Panc1 (cell line): ENCODE data around the gene SLC14A1. TPM values are rescaled to one million over a fixed set of nuclear protein-coding genes. Genes with fewer than 3 reads are reported as not detected.

Experiments
- ATAC-seq: fragments of 200-7000 bp; cut with Tn5 transposase; 2 replicates; pipeline ENCODE4 v1.9.1; 2020; ENCODE audit warnings: mild to moderate bottlenecking, moderate library complexity
- BruUV-seq: library from RNA; stranded (reverse); fragments of 400-500 nt; replicated peaks from 2 replicates; lab custom pipeline; 2021; lab: Mats Ljungman, UMichigan
- CTCF ChIA-PET: fragments of 300-600 bp; sonication (Branson Sonifier 250); formaldehyde crosslinking; loops from one replicate; lab custom pipeline; 2022; ENCODE audit warnings: antibody characterized with exemption; lab: Charles Lee
- POLR2A ChIA-PET: fragments of 300-600 bp; sonication (Branson Sonifier 250); formaldehyde crosslinking; loops from one replicate; lab custom pipeline; 2022; ENCODE audit warnings: antibody characterized with exemption; lab: Charles Lee
- DNase-seq: peaks from one replicate; pipeline ENCODE4 v3.0.0-alpha.2; 2010; ENCODE audit warnings: low read depth, low spot score
- H3K27ac ChIP-seq: 2 replicates; pipeline ENCODE4 v1.5.1; 2011; ENCODE audit warnings: mild to moderate bottlenecking, low read length, inconsistent platforms
- H3K27me3 ChIP-seq: fragments of 200-500 bp; sonication (Bioruptor generic); 2 replicates; pipeline ENCODE4 v1.6.0; 2014; ENCODE audit warnings: low read length, inconsistent platforms; ENCODE audit not compliant: control insufficient read depth, insufficient read depth
- H3K36me3 ChIP-seq: fragments of 200-500 bp; sonication (Bioruptor generic); 2 replicates; pipeline ENCODE4 v1.5.1; 2014; ENCODE audit warnings: inconsistent platforms, mild to moderate bottlenecking, low read length, moderate library complexity; ENCODE audit not compliant: control insufficient read depth, insufficient read depth
- H3K4me1 ChIP-seq: 2 replicates; pipeline ENCODE4 v1.5.1; 2011; ENCODE audit warnings: inconsistent platforms, mild to moderate bottlenecking, low read length, moderate library complexity; ENCODE audit not compliant: control insufficient read depth, insufficient read depth
- H3K4me3 ChIP-seq, 2 experiments: 2 replicates each; pipeline ENCODE4 v1.5.1; 2011 to 2012; ENCODE audit warnings: low read depth in 2 of 2, low read length in 2 of 2, mild to moderate bottlenecking in 2 of 2, inconsistent platforms in 1 of 2, moderate library complexity in 1 of 2
- H3K9me3 ChIP-seq: fragments of 200-500 bp; sonication (Bioruptor generic); 2 replicates; pipeline ENCODE4 v1.5.1; 2014; ENCODE audit warnings: low read depth, mild to moderate bottlenecking, inconsistent platforms, low read length, moderate library complexity; ENCODE audit not compliant: control insufficient read depth, insufficient read depth
- CTCF ChIP-seq: fragments of 450-650 bp; IDR thresholded peaks from 2 replicates; pipeline ENCODE4 v1.5.1; 2017; ENCODE audit warnings: mild to moderate bottlenecking
- POLR2AphosphoS5 ChIP-seq: IDR thresholded peaks from 2 replicates; pipeline ENCODE4 v1.6.1; 2012; ENCODE audit warnings: mild to moderate bottlenecking, low read depth, low read length, moderate library complexity
- REST ChIP-seq, 2 experiments: IDR thresholded peaks; 2 replicates each; pipeline ENCODE4 v1.6.1; 2011 to 2012; ENCODE audit warnings: low read depth in 2 of 2, control low read depth in 1 of 2, low read length in 1 of 2, mild to moderate bottlenecking in 1 of 2, moderate library complexity in 1 of 2; ENCODE audit not compliant: insufficient read depth in 1 of 2
- SIN3A ChIP-seq: IDR thresholded peaks from 2 replicates; pipeline ENCODE4 v1.6.1; 2012; ENCODE audit warnings: low read depth, mild to moderate bottlenecking, low read length, moderate library complexity, borderline replicate concordance; ENCODE audit not compliant: insufficient read depth
- TCF7L2 ChIP-seq: IDR thresholded peaks from 2 replicates; pipeline ENCODE4 v1.6.1; 2011; ENCODE audit warnings: mild to moderate bottlenecking, low read depth, low read length, inconsistent platforms
- in situ Hi-C: cut with HindIII; loops from 2 replicates; pipeline ENCODE4 v1.10.0; 2016; ENCODE audit warnings: low sequenced_read_pairs, low pct_unique_long_range_greater_than_20kb
- intact Hi-C: fragments of 100-400 bp; cut with micrococcal nuclease; formaldehyde crosslinking; loops from one replicate; pipeline ENCODE4 v1.10.0; 2022; ENCODE audit not compliant: unreplicated experiment
- total RNA-seq: library from RNA; stranded (reverse); gene quantifications from one replicate; pipeline ENCODE4 v1.2.1, GENCODE V29; 2021; ENCODE audit not compliant: unreplicated experiment

SLC14A1 gene
- total RNA-seq, 1 experiment from 2014 or later: 1.2 TPM

- no peak overlapping the region for H3K27ac ChIP-seq
- no peak for DNase-seq
- ATAC-seq: no peak
- no peak overlapping the region for H3K4me3 ChIP-seq
- intact Hi-C loops: no loop called here
- H3K4me1 ChIP-seq: no peaks in the 10 kb centered on the region
- ChIA-PET CTCF (no interaction called here), POLR2A (no interaction called here)
- no TSS peak for BruUV-seq
- H3K9me3 ChIP-seq: no peaks in the 10 kb centered on the region
- no peaks in the 10 kb centered on the region for H3K27me3 ChIP-seq
- H3K36me3 ChIP-seq: no peaks in the 10 kb centered on the region
- TF ChIP-seq REST (IDR thresholded peaks at IDR 0.05; ENCODE audit: insufficient read depth in 1 of 2, low read depth in 2 of 2, low read length in 1 of 2) (no peak), TCF7L2 (no peak), POLR2AphosphoS5 (no peak), SIN3A (no peak), CTCF (no peak)
- in situ Hi-C loops: no loop called here
Measured at GRCh38 chr18:45748501-45748900, 24.5 kb downstream of the SLC14A1 start.

DNA sequence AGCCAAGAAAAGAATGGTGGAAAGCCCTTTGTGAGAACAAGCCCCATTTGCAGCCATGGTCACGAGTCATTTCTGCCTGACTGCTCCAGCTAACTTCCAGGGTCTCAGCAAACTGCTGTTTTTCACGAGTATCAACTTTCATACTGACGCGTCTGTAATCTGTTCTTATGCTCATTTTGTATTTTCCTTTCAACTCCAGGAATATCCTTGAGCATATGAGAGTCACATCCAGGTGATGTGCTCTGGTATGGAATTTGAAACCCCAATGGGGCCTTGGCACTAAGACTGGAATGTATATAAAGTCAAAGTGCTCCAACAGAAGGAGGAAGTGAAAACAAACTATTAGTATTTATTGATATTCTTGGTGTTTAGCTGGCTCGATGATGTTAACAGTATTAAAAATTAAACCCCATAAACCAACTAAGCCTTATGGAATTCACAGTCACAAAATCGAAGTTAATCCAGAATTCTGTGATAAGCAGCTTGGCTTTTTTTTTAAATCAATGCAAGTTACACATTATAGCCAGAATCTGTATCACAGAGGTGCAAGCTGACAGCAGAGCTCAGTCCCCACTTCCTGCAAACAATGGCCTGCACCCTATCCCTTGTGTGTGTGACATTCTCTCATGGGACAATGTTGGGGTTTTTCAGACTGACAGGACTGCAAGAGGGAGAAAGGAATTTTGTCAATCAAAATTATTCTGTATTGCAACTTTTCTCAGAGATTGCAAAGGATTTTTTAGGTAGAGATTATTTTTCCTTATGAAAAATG is 26.1 kb downstream of the SLC14A1 start:
- BruUV-seq: no TSS peak
- TF ChIP-seq REST (IDR thresholded peaks at IDR 0.05; ENCODE audit: insufficient read depth in 1 of 2, low read depth in 2 of 2, low read length in 1 of 2) (no peak), CTCF (no peak), SIN3A (no peak), TCF7L2 (no peak), POLR2AphosphoS5 (no peak)
- ChIA-PET CTCF (no interaction called here), POLR2A (no interaction called here)
- Histone ChIP-seq H3K4me3 (no peak overlapping the region), H3K4me1 (no peaks in the 10 kb centered on the region), H3K27me3 (no peaks in the 10 kb centered on the region), H3K27ac (no peak overlapping the region), H3K9me3 (no peaks in the 10 kb centered on the region), H3K36me3 (no peaks in the 10 kb centered on the region)
- intact Hi-C loops (no loop called here), in situ Hi-C loops (no loop called here)
- ATAC-seq: no peak
- no peak for DNase-seq
